HUES48 (cell line): ENCODE results near the gene LTB.

Source experiments
- H3K27ac ChIP-seq: one replicate; pipeline ENCODE4 v1.7.0; 2013; ENCODE audit warnings: low read depth, low read length, inconsistent platforms
- H3K27me3 ChIP-seq: 2 replicates; pipeline ENCODE4 v1.6.1; 2013; ENCODE audit warnings: mild to moderate bottlenecking, low read length; ENCODE audit not compliant: control insufficient read depth, insufficient read depth
- H3K36me3 ChIP-seq: 2 replicates; pipeline ENCODE4 v1.6.1; 2013; ENCODE audit warnings: low read length; ENCODE audit not compliant: control insufficient read depth, insufficient read depth
- H3K4me1 ChIP-seq: 2 replicates; pipeline ENCODE4 v1.6.1; 2013; ENCODE audit warnings: mild to moderate bottlenecking, low read length; ENCODE audit not compliant: control insufficient read depth, insufficient read depth
- H3K4me3 ChIP-seq: 2 replicates; pipeline ENCODE4 v1.5.1; 2013; ENCODE audit warnings: mild to moderate bottlenecking, low read depth, low read length
- H3K9ac ChIP-seq: 2 replicates; pipeline ENCODE4 v1.6.1; 2013; ENCODE audit warnings: mild to moderate bottlenecking, low read depth, low read length, moderate library complexity
- H3K9me3 ChIP-seq: 2 replicates; pipeline ENCODE4 v1.6.1; 2013; ENCODE audit warnings: low read length; ENCODE audit not compliant: control insufficient read depth, insufficient read depth

The LTB gene

GRCh38 chr6:31621320-31621939 is 39.2 kb upstream of the LTB start:
- peak overlapping the region; percentile 84 for H3K4me3 ChIP-seq
- peak overlapping the region; percentile 93 for H3K9ac ChIP-seq
- peaks cover 13% of the 10 kb centered on the region for H3K4me1 ChIP-seq
- no peaks in the 10 kb centered on the region for H3K9me3 ChIP-seq
- H3K36me3 ChIP-seq, result peaks cover 48% of the 10 kb centered on the region
- H3K27ac ChIP-seq, result peak overlapping the region; percentile 99
- H3K27me3 ChIP-seq, result no peaks in the 10 kb centered on the region

- Histone ChIP-seq H3K36me3 (peaks cover 42% of the 10 kb centered on the region), H3K4me1 (peaks cover 13% of the 10 kb centered on the region), H3K9me3 (no peaks in the 10 kb centered on the region), H3K4me3 (peak within 1 kb of the TSS; percentile 84), H3K27ac (peak within 1 kb of the TSS; percentile 99), H3K27me3 (no peaks in the 10 kb centered on the region), H3K9ac (peak within 1 kb of the TSS; percentile 93)
These were observed 38.5 kb upstream of the LTB start, which contains the start of gene PRRC2A for GRCh38 chr6:31620586-31621319. Gene PRRC2A (plus strand): TSS chr6:31620715. CDS start chr6:31622790, 2,075 bp downstream.

- peak overlapping the region; percentile 99 for H3K27ac ChIP-seq
- peaks cover 13% of the 10 kb centered on the region for H3K4me1 ChIP-seq
- peaks cover 34% of the 10 kb centered on the region for H3K36me3 ChIP-seq
- no peaks in the 10 kb centered on the region for H3K9me3 ChIP-seq
- H3K4me3 ChIP-seq, result peak overlapping the region; percentile 72
- no peaks in the 10 kb centered on the region for H3K27me3 ChIP-seq
- peak overlapping the region; percentile 90 for H3K9ac ChIP-seq
These were observed 37.8 kb upstream of the LTB start for GRCh38 chr6:31619805-31620585.

- Histone ChIP-seq H3K9me3 (no peaks in the 10 kb centered on the region), H3K27ac (no peak overlapping the region), H3K36me3 (peaks cover 5% of the 10 kb centered on the region), H3K4me3 (no peak overlapping the region), H3K9ac (no peak overlapping the region), H3K4me1 (peaks cover 4% of the 10 kb centered on the region; the same call in 1 of the 2 replicates), H3K27me3 (no peaks in the 10 kb centered on the region)
These were observed 34.8 kb upstream of the LTB start for GRCh38 chr6:31617010-31617409.

GRCh38 chr6:31615748-31616147 is 33.5 kb upstream of the LTB start:
- Histone ChIP-seq H3K27ac (no peak overlapping the region), H3K9me3 (no peaks in the 10 kb centered on the region), H3K36me3 (no peaks in the 10 kb centered on the region), H3K4me3 (no peak overlapping the region), H3K4me1 (no peaks in the 10 kb centered on the region), H3K9ac (no peak overlapping the region), H3K27me3 (no peaks in the 10 kb centered on the region)

- Histone ChIP-seq H3K27me3 (no peaks in the 10 kb centered on the region), H3K27ac (no peak within 1 kb of the TSS), H3K36me3 (no peaks in the 10 kb centered on the region), H3K9ac (no peak within 1 kb of the TSS), H3K4me1 (no peaks in the 10 kb centered on the region), H3K9me3 (no peaks in the 10 kb centered on the region), H3K4me3 (no peak within 1 kb of the TSS)
These were observed 32.7 kb upstream of the LTB start, which contains the start of gene AIF1 for GRCh38 chr6:31614684-31615578. Gene AIF1 (plus strand): TSS chr6:31615234. CDS start chr6:31615330, 96 bp downstream.

GRCh38 chr6:31614075-31614619 is 31.9 kb upstream of the LTB start:
- Histone ChIP-seq H3K9ac (no peak overlapping the region), H3K4me1 (no peaks in the 10 kb centered on the region), H3K36me3 (no peaks in the 10 kb centered on the region), H3K4me3 (no peak overlapping the region), H3K9me3 (no peaks in the 10 kb centered on the region), H3K27ac (no peak overlapping the region), H3K27me3 (no peaks in the 10 kb centered on the region)

- H3K27ac ChIP-seq, result no peak overlapping the region
- no peak overlapping the region for H3K4me3 ChIP-seq
- H3K4me1 ChIP-seq, result no peaks in the 10 kb centered on the region
- H3K27me3 ChIP-seq, result no peaks in the 10 kb centered on the region
- H3K9me3 ChIP-seq, result no peaks in the 10 kb centered on the region
- H3K36me3 ChIP-seq, result no peaks in the 10 kb centered on the region
- no peak overlapping the region for H3K9ac ChIP-seq
These were observed 28.7 kb upstream of the LTB start for GRCh38 chr6:31610968-31611367.

GRCh38 chr6:31609519-31610406 is 27.5 kb upstream of the LTB start:
- no peaks in the 10 kb centered on the region for H3K4me1 ChIP-seq

More at GRCh38 chr6:31609519-31610406, 27.5 kb upstream of the LTB start:
- H3K4me3 ChIP-seq, result no peak overlapping the region
- H3K9ac ChIP-seq, result no peak overlapping the region
- H3K27ac ChIP-seq, result no peak overlapping the region
- H3K27me3 ChIP-seq, result no peaks in the 10 kb centered on the region
- no peaks in the 10 kb centered on the region for H3K9me3 ChIP-seq
- H3K36me3 ChIP-seq, result no peaks in the 10 kb centered on the region
